ENCODE data around the gene MEIOC.
A peak's percentile ranks its signal among the peaks of the same experiment; 100 is the strongest.
"Not testable (repeated sequence)": the region's sequence is repeated elsewhere in the genome, so short reads cannot be mapped to it uniquely, and the experiment has no call there.

Gene MEIOC
- 0 to 2.5 (median 0.17) reads per million in 17 experiments for total RNA-seq

GRCh38 chr17:44655983-44656710 is at the start of gene MEIOC:
TSS of gene MEIOC (plus strand) at chr17:44656468. CDS start at chr17:44656614, 146 bp downstream.
- peak; percentile 28 to 44 (median 38) for DNase-seq

- no peak for DNase-seq
These were observed 49.6 kb upstream of the MEIOC start for GRCh38 chr17:44606658-44607057.

GRCh38 chr17:44607836-44608690 is 48.2 kb upstream of the MEIOC start:
- no peak for DNase-seq

- no peak for DNase-seq
These were observed 47.4 kb upstream of the MEIOC start for GRCh38 chr17:44608727-44609435.

GRCh38 chr17:44610331-44610730 is 45.9 kb upstream of the MEIOC start:
- DNase-seq = no peak

GRCh38 chr17:44610871-44611270 is 45.4 kb upstream of the MEIOC start:
- peak; percentile 47 to 65 (median 58) for DNase-seq

GRCh38 chr17:44614862-44615261 is 41.4 kb upstream of the MEIOC start:
- no peak for DNase-seq

- DNase-seq = not testable (repeated sequence)
These were observed 37.6 kb upstream of the MEIOC start for GRCh38 chr17:44618652-44619051.

- DNase-seq = no peak
These were observed 33.1 kb upstream of the MEIOC start for GRCh38 chr17:44623070-44623725.

GRCh38 chr17:44627513-44628242 is 28.6 kb upstream of the MEIOC start:
- no peak for DNase-seq

- DNase-seq = peak; percentile 45 to 68 (median 60)
These were observed 27.8 kb upstream of the MEIOC start for GRCh38 chr17:44628243-44629188.

GRCh38 chr17:44629314-44629713 is 27.0 kb upstream of the MEIOC start:
- no peak for DNase-seq

- DNase-seq = no peak
These were observed 25.6 kb upstream of the MEIOC start for GRCh38 chr17:44630703-44631102.

- no peak for DNase-seq
These were observed 22.3 kb upstream of the MEIOC start for GRCh38 chr17:44633998-44634397.

- DNase-seq = not testable (repeated sequence)
These were observed 21.9 kb upstream of the MEIOC start for GRCh38 chr17:44634401-44634800.

GRCh38 chr17:44636562-44636961 is 19.7 kb upstream of the MEIOC start:
- DNase-seq = peak in 3 of 4 experiments; percentile 12 to 58 (median 54)

- DNase-seq = no peak
These were observed 19.2 kb upstream of the MEIOC start for GRCh38 chr17:44637066-44637465.

- DNase-seq = no peak
These were observed 13.4 kb upstream of the MEIOC start for GRCh38 chr17:44642834-44643233.

- DNase-seq = no peak
These were observed 10.9 kb upstream of the MEIOC start for GRCh38 chr17:44645341-44645740.

GRCh38 chr17:44646280-44646679 is 10.0 kb upstream of the MEIOC start:
- no peak for DNase-seq

GRCh38 chr17:44647736-44648135 is 8.5 kb upstream of the MEIOC start:
- no peak for DNase-seq
